WI38 (cell line): ENCODE data around the gene FOXJ3.

ENCODE experiments used
- H3K4me3 ChIP-seq: 2 replicates; pipeline ENCODE4 v1.5.1; 2011; ENCODE audit warnings: low read depth, mild to moderate bottlenecking, control low read depth, low read length
- CTCF ChIP-seq: IDR thresholded peaks from 2 replicates; pipeline ENCODE4 v1.5.1; 2012; ENCODE audit warnings: low read depth, mild to moderate bottlenecking, control low read depth, low read length

FOXJ3 gene

GRCh38 chr1:42334240-42335049 is 590 bp downstream of the FOXJ3 start:
- peak overlapping the region; percentile 97 for H3K4me3 ChIP-seq
- no peak for TF ChIP-seq CTCF

- H3K4me3 ChIP-seq, result peak overlapping the region; percentile 97
- TF ChIP-seq CTCF, result no peak
Measured at GRCh38 chr1:42333662-42334239, 1.3 kb downstream of the FOXJ3 start.

- TF ChIP-seq CTCF, result no peak
- no peak overlapping the region for H3K4me3 ChIP-seq
Measured at GRCh38 chr1:42332877-42333276, 2.2 kb downstream of the FOXJ3 start.

- no peak for TF ChIP-seq CTCF
- no peak overlapping the region for H3K4me3 ChIP-seq
Measured at GRCh38 chr1:42330215-42330614, 4.8 kb downstream of the FOXJ3 start.

GRCh38 chr1:42328916-42329496 is 6.0 kb downstream of the FOXJ3 start:
- no peak overlapping the region for H3K4me3 ChIP-seq
- TF ChIP-seq CTCF, result no peak

- no peak for TF ChIP-seq CTCF
- no peak overlapping the region for H3K4me3 ChIP-seq
Measured at GRCh38 chr1:42328047-42328625, 6.9 kb downstream of the FOXJ3 start.

GRCh38 chr1:42325014-42325402 is 10.0 kb downstream of the FOXJ3 start:
- no peak overlapping the region for H3K4me3 ChIP-seq
- TF ChIP-seq CTCF, result no peak
